ENCODE results near the gene ANKRD42. TPM values are rescaled to one million over a fixed set of nuclear protein-coding genes. Genes with fewer than 3 reads are reported as not detected.

Gene ANKRD42
- total RNA-seq, 1 donor, result 10.5 TPM

- no peaks in the 10 kb centered on the region for H3K9me3 ChIP-seq (ENCODE audit: low read depth, low read length)
- DNase-seq (ENCODE audit: insufficient read length, low spot score, missing footprints), result peak; percentile 93
- H3K4me3 ChIP-seq (ENCODE audit: insufficient read depth, low read length), result peak within 1 kb of the TSS; percentile 94
- H3K27me3 ChIP-seq (ENCODE audit: insufficient read depth, low read length), result no peaks in the 10 kb centered on the region
- H3K4me2 ChIP-seq (ENCODE audit: insufficient read depth, low read length), result peak within 1 kb of the TSS; percentile 89
- peaks cover 2% of the 10 kb centered on the region for H4K20me1 ChIP-seq (ENCODE audit: insufficient read depth, low read length)
- H3K27ac ChIP-seq (ENCODE audit: low read depth, low read length), result peak within 1 kb of the TSS; percentile 97
- H3K79me2 ChIP-seq (ENCODE audit: insufficient read depth, low read length), result peaks cover 45% of the 10 kb centered on the region
- H3K36me3 ChIP-seq (ENCODE audit: insufficient read depth, low read length), result no peaks in the 10 kb centered on the region
- no peak for TF ChIP-seq CTCF (IDR thresholded peaks at IDR 0.05; ENCODE audit: extremely low read depth, low read depth, low read length)
- H2AFZ ChIP-seq (ENCODE audit: low read length), result peak within 1 kb of the TSS; percentile 99
- H3K4me1 ChIP-seq (ENCODE audit: insufficient read depth, low read length), result peaks cover 24% of the 10 kb centered on the region
Observed at GRCh38 chr11:83285771-83286528, 92.4 kb downstream of the ANKRD42 start, which contains the start of gene CCDC90B. CCDC90B (minus strand) TSS chr11:83286367; CDS start chr11:83285972, 395 bp downstream.

DNA sequence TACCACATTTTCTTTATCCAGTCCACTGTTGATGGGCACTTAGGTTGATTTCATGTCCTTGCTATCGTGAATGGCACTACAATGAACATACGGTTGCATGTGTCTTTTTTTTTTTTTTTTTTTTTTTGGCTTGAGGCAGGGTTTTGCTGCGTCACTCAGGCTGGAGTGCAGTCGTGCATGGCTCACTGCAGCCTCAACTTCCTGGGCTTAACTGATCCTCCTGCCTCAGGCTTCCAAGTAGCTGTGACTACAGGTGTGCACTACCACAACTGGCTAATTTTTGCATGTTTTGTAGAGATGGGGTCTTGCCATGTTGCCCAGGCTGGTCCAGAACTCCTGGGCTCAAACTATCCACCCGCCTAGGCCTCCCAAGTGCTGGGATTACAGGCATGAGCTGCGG lies 94.1 kb downstream of the ANKRD42 start:
- no peak for TF ChIP-seq CTCF (IDR thresholded peaks at IDR 0.05; ENCODE audit: extremely low read depth, low read depth, low read length)
- no peak overlapping the region for H3K4me3 ChIP-seq (ENCODE audit: insufficient read depth, low read length)
- no peak overlapping the region for H2AFZ ChIP-seq (ENCODE audit: low read length)
- H3K27ac ChIP-seq (ENCODE audit: low read depth, low read length), result no peak overlapping the region
- H3K4me1 ChIP-seq (ENCODE audit: insufficient read depth, low read length), result peaks cover 16% of the 10 kb centered on the region
- H3K36me3 ChIP-seq (ENCODE audit: insufficient read depth, low read length), result no peaks in the 10 kb centered on the region
- peaks cover 30% of the 10 kb centered on the region for H3K79me2 ChIP-seq (ENCODE audit: insufficient read depth, low read length)
- H4K20me1 ChIP-seq (ENCODE audit: insufficient read depth, low read length), result peaks cover 2% of the 10 kb centered on the region
- DNase-seq (ENCODE audit: insufficient read length, low spot score, missing footprints), result no peak
- no peaks in the 10 kb centered on the region for H3K27me3 ChIP-seq (ENCODE audit: insufficient read depth, low read length)
- H3K4me2 ChIP-seq (ENCODE audit: insufficient read depth, low read length), result no peak overlapping the region
- H3K9me3 ChIP-seq (ENCODE audit: low read depth, low read length), result no peaks in the 10 kb centered on the region

DNA sequence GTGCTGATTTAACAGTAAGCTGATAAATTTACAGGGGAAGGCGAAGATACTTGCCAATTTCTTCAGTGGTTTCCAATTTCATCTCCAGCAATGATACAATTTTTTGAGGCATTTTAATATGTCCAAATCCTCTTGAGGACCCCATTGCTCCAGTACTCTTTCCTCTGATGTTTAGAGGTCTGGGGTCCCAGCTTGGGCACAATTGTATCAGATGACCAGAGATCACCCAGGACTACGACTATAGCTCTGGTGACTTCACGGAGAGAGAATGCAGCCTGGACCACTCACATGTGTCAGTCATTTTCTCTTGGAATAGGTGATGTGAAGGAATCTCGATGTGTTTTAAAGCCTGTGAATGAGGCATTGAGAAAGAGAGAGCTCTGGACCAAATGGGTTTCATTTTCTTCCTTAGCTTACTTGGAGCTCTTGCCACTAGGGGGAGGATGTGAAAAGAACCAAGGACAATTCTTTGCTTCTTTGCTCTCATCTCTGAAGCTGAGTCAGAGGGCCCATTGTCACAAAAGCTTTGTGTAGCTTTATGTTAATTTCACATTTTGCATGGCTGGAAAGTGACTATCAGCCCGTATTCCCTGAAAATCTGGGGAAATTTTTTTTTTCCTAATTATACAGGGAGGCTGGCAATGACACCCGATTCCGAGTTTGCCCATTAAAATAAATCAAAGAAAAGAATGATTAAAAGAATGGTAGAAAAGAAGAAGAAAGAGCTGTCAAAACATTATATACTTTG lies 99.4 kb downstream of the ANKRD42 start:
- H3K27me3 ChIP-seq (ENCODE audit: insufficient read depth, low read length), result no peaks in the 10 kb centered on the region
- peak overlapping the region; percentile 77 for H3K4me2 ChIP-seq (ENCODE audit: insufficient read depth, low read length)
- H3K27ac ChIP-seq (ENCODE audit: low read depth, low read length), result no peak overlapping the region
- no peaks in the 10 kb centered on the region for H4K20me1 ChIP-seq (ENCODE audit: insufficient read depth, low read length)
- DNase-seq (ENCODE audit: insufficient read length, low spot score, missing footprints), result peak; percentile 60
- H2AFZ ChIP-seq (ENCODE audit: low read length), result peak overlapping the region; percentile 71
- H3K4me3 ChIP-seq (ENCODE audit: insufficient read depth, low read length), result peak overlapping the region; percentile 44
- TF ChIP-seq CTCF (IDR thresholded peaks at IDR 0.05; ENCODE audit: extremely low read depth, low read depth, low read length), result peak; percentile 81
- H3K4me1 ChIP-seq (ENCODE audit: insufficient read depth, low read length), result no peaks in the 10 kb centered on the region
- H3K79me2 ChIP-seq (ENCODE audit: insufficient read depth, low read length), result no peaks in the 10 kb centered on the region
- H3K9me3 ChIP-seq (ENCODE audit: low read depth, low read length), result no peaks in the 10 kb centered on the region
- H3K36me3 ChIP-seq (ENCODE audit: insufficient read depth, low read length), result no peaks in the 10 kb centered on the region

DNA sequence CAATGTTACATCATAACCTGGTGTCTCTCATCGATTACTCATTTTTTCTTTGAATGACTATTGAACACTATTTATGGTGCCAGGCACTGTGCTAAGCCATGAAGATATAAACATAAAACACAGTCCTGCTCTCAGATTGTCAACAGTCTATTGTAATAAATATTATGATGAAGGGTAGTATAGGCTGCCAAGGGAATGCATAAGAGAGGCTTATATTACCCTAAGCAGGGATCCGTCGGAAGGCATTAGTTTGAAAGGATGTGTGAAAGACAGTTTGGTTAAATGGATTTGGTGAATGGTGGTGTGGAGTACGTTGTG lies 99.9 kb downstream of the ANKRD42 start:
- no peaks in the 10 kb centered on the region for H3K9me3 ChIP-seq (ENCODE audit: low read depth, low read length)
- H3K4me3 ChIP-seq (ENCODE audit: insufficient read depth, low read length), result no peak overlapping the region
- no peak overlapping the region for H2AFZ ChIP-seq (ENCODE audit: low read length)
- no peaks in the 10 kb centered on the region for H3K36me3 ChIP-seq (ENCODE audit: insufficient read depth, low read length)
- no peak for TF ChIP-seq CTCF (IDR thresholded peaks at IDR 0.05; ENCODE audit: extremely low read depth, low read depth, low read length)
- no peaks in the 10 kb centered on the region for H3K79me2 ChIP-seq (ENCODE audit: insufficient read depth, low read length)
- H4K20me1 ChIP-seq (ENCODE audit: insufficient read depth, low read length), result no peaks in the 10 kb centered on the region
- H3K27ac ChIP-seq (ENCODE audit: low read depth, low read length), result no peak overlapping the region
- H3K27me3 ChIP-seq (ENCODE audit: insufficient read depth, low read length), result no peaks in the 10 kb centered on the region
- no peak for DNase-seq (ENCODE audit: insufficient read length, low spot score, missing footprints)
- H3K4me2 ChIP-seq (ENCODE audit: insufficient read depth, low read length), result no peak overlapping the region
- no peaks in the 10 kb centered on the region for H3K4me1 ChIP-seq (ENCODE audit: insufficient read depth, low read length)
